HG03095 (cell line): ENCODE data around the gene SLC35E2B.
"Not testable (repeated sequence)": the region's sequence is repeated elsewhere in the genome, so short reads cannot be mapped to it uniquely, and the experiment has no call there.

Experiments
- ATAC-seq: cut with Tn5 transposase; IDR thresholded peaks from one replicate; pipeline ENCODE4 v1.9.1; 2021; ENCODE audit warnings: moderate library complexity; ENCODE audit not compliant: unreplicated experiment

The SLC35E2B gene

DNA sequence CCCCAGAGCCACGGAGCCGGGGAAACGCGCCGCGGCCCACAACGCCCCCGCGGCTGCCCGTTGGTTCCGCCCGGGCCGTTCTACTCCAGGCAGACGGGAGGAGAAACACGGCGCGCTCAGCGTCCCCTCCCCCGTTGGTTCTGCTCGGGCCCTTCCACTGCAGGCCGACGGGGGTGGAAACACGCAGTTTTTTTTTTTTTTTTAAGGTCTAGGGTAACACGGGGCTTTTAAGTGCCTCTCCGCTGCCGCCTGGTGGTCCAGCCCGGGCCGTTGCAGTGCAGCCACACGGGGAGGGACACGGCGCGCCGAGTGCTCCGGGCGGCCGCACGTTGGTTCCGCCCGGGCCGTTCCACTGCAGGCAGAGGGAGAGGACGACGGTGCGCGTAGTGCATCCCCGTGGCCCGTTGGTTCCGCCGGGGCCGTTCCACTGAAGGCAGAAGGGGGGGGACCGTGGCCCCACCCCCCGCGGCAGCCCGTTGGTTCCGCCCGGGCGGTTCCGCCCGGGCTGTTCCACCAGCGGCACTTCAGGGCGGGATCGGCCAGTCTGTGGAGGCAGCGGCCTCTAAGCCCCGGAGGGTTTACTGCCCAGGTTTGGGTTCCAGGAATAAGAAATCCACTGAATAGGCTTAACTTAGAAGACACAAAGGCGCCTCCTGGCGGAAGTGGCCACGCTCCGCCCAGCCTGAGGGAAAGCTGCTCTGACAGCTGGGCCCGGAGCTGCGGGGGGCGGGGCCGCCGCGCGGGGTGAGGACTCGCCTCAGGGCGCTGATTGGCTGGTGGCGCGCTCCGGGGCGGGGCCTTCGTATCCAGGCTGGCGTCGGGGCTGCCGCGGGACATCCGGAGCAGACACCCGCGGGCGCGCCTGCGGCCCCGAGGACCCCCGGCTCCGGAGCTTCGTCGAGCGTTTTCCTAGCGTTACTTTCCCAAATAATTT is at the start of gene SLC35E2B:
TSS of gene SLC35E2B (minus strand) at position 82 of the 934 bp plus-strand sequence. CDS start 16,096 bp downstream, outside the sequence.
- peak; percentile 69 for ATAC-seq

DNA sequence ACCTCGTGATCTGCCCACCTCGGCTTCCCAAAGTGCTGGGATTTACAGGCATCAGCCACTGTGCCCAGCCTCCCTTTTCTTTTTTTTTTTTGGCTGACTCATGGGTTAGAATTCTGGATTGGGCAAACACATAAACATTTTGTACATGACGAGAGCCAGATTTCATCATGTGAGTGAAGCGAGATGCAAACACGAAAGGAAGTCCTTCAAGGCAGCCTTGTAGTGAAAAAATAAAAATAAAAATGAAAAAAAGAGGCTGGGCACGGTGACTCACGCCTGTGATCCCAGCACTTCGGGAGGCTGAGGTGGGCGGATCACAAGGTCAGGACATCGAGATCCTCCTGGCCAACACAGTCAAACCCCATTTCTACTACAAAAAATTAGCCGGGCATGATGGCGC is 48.4 kb upstream of the SLC35E2B start:
- ATAC-seq = not testable (repeated sequence)

DNA sequence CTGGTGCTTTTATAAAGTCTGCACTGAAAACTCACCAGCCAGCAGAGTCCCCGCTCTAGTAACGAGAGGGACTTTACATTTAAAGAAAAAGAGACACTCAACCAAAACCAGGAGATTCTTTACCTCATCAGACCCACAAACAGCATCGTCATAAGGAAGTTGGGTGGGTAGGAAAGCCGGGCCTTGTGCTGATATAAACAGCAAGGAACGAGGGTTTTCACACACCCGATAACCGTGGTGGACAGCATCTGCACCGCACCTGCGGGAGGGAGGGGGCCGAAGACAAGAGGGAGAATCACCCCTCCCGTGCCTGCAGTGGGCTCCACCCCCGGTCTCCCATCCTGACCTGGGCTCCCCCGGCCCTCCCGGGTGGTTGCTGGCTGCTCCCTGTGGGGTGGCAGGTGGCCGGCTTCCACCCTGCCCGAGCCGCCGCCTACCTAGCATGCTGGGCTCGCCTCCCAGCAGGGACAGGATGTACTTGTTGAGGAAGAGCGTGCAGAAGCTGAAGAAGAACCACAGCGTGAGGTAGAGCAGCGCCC is 46.3 kb upstream of the SLC35E2B start:
- not testable (repeated sequence) for ATAC-seq

DNA sequence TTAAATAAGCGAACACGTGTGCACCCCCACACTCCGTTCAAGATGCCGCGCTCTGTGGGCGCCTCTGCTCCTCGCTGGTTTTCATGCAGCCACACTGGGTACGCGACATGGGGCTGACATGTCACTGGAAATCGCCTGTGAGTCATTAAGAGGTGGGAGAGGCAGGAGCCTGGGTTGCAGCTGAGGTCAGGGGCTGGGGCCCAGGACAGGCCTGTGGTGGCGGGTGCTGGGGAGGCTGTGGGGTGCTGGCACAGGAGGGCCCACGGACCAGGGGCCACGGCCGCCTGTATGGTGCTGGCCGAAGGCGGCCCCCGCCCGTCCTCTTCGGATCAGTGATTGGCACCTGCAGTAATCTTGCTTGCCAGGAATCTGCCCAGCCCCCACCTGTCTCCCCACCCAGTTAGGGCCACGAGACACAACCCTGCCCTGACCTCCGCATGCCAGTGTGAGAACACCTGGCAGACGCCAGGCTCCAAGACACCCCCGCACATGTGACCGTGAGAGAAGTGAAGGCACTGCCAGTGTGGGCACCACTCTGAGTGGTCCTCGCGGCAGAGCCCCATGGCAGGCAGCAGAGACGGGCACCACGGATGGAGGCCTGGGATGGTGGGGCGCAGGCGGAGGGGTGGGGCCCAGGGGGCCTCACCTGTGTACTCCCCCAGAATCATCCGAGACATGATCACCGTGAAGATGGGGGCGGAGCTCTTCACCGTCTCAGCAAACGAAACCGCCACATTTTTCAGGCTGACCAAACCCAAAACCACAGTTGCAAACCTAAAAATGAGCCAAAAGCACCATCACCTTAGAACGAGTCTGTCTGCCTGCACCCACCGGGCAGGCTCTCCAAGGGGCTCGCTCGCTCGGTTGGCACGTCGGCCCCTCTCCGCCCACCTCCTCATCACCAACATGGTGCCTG is 45.3 kb upstream of the SLC35E2B start:
- not testable (repeated sequence) for ATAC-seq

DNA sequence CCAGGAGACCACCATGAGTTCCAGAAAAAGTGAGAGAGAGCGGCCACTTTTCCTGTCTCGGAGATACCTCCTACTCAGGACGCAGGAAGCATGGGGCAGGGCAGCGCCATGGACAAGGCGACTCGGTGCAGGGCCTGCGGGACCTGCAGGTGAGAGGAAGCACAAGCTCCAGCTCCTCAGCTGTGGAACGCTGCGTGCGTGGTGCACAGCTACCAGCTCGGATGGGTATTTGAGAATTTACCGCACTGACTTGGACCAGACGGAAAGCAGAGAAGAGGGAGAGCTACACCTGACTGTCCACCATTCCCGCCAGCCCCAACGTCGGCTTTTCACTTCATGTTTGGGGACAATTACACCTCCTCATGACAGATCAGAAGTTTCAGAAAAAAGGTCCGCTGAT is 39.8 kb upstream of the SLC35E2B start:
- ATAC-seq = no peak

DNA sequence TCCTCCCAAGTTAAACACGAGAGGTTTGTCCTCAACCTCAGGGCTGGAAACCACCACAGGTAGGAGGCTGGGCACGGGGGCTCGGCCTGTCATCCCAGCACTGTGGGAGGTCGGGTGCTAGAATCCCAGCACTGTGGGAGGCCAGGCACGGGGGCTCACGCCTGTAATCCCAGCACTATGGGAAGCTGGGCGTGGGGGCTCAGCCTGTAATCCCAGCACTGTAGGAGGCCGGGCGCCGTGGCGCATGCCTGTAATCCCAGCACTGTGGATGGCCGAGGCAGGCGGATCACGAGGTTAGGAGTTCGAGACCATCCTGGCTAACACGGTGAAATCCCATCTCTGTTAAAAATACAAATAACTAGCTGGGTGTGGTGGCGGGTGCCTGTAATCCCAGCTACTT is 38.3 kb upstream of the SLC35E2B start:
- ATAC-seq = no peak

DNA sequence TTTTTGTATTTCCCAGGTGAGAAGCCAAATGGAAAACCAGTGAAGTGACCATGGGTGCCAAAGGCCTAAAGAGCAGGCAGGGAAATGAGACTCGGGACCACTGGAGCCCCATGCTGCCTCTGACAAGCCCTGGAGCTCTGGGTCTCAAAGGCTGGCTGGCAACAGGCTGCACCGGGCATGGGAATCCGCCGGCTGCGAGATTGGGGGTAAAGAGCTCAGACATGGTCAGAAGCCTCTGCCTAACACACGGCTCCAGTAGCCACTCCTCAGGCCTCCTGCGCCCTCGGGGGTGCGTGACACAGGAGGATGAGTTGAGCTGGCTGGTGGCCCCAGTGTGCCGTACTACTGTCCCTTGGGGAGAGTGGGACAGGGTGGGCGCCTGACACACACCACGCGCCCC is 37.6 kb upstream of the SLC35E2B start:
- not testable (repeated sequence) for ATAC-seq

DNA sequence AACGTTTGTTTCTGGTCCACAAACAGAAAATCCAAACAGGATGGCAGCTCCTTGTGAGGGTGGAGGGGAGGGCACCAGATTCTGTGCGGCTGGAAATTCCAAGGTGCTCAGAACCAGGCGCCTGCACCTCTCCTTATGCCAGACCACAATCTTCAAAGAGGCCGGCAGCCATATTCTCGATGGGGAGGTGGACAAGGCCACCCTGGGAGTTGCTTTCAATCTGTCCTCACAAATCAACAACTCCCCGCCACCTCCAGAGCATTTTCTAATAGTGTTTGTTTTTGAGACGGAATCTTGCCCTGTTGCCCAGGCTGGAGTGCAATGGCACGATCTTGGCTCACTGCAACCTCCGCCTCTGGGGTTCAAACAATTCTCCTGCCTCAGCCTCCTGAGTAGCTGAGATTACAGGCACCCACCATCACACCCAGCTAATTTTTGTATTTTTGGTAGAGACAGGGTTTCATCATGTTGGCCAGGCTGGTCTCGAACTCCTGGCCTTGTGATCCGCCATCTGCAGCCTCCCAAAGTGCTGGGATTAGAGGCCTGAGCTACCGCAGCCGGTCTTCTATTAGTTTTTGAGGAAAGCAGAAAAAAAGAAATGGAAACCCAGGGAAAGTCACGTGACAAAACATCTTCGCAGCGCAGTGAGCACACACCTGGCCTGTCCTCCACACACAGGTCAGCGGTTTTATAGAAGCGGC is 36.7 kb upstream of the SLC35E2B start:
- not testable (repeated sequence) for ATAC-seq

DNA sequence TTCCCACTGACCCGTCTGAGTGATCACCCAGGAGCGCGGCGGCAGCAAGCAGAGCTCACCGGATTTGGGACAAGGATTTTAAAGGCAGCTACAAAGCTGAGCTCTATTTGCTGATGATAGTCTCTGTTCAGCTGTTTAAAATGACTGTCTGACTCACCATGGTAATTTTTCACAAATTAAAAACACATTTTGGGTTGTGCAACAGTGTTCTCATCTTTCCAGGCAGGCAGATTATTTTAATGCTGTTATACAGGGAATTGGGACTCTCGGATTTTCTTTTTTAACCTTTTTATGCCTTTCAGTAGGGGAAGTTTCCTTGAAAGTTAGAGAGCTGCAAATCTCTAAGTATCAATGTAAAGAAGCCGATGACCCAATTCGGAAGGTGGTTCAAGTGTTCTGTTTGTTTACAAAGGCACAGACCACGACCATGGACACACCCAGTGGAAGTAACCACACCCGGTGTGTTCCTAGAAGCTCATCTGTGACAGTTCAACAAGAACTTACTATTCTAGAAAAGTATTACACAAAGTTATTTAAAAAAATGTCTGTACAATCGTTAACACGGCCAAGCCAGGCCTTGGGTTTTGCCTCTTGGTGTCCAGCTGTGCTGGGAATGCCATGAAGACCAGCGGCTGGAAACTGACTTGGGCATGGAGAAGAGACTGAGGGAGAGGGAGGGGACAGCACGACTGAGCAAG is 35.9 kb upstream of the SLC35E2B start:
- not testable (repeated sequence) for ATAC-seq

DNA sequence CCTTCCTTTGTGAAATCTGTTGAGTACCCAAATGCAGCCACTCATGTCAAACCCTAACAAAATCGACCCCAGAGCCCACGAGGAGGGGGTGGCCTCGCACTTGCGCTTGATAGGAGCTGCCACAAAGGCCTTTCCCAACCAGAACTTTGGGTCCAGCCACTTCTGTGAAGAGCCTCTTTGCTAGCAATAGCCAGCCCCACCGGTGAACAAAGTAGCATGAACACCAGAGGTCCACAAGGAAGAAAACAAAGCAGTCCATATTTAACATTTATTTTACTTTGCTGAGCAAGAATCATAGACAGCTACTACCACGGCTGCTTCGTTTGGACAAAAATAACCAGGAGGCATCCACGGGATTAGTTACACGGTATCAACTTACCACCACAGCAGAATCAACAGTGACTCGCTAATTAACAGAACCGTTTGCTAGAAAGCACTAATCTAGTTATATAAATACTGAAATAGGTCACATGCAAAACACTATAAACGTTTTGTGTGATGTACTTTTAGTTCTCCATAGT is 34.6 kb upstream of the SLC35E2B start:
- ATAC-seq = not testable (repeated sequence)

DNA sequence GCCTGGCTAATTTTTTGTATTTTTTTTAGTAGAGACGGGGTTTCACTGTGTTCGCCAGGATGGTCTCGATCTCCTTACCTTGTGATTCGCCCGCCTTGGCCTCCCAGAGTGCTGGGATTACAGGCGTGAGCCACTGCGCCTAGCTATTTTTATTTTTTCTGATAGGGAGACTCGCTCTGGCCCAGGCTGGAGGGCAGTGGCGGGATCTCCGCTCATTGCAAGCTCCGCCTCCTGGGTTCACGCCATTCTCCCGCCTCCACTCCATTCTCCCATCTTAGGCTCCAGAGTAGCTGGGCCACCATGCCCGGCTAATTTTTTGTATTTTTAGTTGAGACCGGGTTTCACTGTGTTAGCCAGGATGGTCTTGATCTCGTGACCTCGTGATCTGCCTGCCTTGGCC is 33.5 kb upstream of the SLC35E2B start:
- not testable (repeated sequence) for ATAC-seq

DNA sequence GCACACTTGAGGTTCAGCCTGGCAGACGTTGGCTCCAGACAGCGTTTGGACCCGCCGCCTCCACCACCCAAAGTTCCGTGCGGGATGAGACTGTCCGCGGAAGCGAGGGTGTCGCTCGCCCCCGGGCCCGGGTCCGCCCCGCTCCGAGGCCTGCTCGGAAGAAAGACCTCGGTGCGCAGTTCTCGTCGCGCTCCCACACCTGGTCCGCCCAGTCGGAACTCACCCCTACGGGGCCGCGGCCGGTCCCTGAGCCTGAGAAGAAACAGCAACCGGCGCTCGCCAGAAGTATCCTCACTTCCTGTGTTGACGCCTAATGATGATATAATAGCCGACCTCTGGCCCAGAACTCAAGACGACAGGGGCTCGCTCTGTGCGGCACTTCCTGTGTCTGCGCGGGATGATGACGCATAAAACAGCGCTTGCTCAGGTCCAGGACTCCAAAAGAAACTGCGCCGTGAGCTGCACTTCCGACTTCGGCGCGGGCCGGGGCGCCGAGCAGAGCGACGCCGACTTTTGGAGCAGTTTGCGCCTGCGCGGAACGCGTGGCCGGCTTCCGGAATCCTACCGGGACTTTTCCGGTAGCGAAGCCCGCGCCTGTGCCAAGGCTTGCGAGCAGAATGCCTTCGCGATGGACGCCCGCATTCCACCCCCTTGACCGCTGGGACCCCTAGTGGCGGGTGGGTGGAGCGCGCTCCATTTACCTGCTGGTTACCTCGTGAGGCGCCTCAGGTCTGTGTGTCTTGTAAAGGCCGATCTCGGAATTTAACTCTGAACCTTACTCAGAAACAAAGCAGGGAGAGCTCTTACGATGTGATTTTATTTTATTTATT is 31.7 kb upstream of the SLC35E2B start, which contains the start of gene CDK11A:
TSS of gene CDK11A (minus strand) at position 323 of the 830 bp plus-strand sequence. CDS start 1,539 bp downstream, outside the sequence.
- peak; percentile 92 for ATAC-seq

DNA sequence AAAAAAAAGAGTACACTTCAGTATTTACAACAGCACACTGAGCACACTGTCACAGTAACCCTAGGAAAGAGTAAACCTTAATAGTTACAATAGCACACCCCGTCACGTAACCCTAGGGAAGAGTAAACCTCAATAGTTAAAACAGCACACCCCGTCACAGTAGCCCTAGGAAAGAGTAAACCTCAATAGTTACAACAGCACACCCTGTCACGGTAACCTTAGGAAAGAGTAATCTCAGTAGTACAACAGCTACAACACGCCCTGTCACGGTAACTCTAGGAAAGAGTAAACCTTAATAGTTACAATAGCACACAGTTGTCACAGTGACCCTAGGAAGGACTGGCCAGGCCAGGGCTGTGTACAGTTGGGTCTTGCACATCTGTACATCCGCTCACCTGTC is 28.6 kb upstream of the SLC35E2B start:
- no peak for ATAC-seq

DNA sequence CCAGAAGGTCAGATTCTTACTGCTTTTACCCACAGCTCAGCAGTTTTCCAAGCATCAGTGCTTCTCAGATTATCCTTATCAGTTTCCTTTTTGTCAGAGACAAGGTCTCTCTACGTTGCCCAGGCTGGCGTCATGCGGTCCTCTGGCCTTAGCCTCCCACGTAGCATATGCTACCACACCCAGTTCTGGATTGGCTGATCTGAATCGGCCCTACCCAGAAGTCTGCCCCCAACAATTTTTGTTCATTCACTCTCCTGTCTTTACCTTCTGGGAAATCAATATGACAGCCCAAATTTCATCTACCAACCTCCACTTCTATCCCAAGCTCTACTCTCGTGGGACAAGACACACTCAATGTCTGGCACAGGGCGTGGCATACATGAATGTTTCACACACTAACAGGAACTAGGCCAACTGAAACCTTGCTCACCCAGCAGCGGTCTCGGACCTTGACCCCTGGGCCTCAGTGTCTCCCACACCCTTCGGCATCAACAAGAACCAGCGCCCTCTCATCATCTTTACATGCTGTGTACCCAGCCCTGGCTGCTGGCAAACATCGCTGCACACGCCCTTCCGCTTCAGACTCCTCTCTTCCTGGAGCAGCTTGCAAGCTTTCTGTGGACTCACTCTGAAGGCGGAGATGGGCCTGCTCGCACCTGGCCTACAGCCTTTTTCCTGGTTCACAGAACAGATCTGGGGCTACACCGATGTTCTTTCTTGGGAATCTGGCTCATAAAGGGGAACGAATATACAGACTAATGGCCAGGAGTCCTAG is 22.7 kb upstream of the SLC35E2B start:
- ATAC-seq = not testable (repeated sequence)

DNA sequence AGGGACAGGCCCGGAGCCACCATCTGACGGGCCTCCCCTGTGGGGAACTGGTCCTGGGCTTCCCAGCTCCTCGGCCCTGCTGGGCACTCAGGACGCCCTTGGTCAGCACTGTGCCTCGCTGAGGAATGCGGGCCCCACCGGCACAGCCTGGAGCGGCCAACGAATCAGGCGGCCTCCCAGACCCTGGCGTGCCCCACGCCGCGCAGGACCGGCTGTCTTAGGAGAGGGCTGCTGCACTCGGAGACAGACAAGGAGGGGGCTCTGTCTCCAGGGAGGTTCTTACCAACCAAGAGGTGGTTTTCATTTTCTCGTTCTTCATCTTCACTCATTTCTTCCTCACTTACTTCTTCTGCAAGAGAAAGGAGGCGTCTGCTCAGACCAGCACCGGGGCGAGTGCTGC is 15.3 kb upstream of the SLC35E2B start:
- not testable (repeated sequence) for ATAC-seq

DNA sequence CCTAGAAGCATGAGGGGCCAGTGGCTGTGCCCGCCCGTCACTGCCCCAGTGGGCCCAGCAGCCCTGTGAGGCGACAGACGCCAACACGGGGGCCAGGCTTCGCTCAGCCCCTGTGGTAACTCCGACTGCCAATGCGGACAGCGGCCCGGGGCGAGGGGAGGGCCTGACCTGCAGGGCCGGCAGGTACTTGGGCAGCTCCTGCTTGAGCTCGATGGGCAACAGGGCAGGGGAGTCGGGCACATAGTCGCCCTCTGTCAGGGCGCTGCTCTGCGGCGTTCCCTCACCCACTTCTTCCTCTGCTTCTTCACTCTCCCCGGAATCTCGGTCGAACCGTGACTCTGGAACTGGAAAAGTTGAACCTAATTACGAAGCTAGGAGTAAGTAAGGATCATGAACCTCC is 14.6 kb upstream of the SLC35E2B start:
- ATAC-seq = not testable (repeated sequence)

DNA sequence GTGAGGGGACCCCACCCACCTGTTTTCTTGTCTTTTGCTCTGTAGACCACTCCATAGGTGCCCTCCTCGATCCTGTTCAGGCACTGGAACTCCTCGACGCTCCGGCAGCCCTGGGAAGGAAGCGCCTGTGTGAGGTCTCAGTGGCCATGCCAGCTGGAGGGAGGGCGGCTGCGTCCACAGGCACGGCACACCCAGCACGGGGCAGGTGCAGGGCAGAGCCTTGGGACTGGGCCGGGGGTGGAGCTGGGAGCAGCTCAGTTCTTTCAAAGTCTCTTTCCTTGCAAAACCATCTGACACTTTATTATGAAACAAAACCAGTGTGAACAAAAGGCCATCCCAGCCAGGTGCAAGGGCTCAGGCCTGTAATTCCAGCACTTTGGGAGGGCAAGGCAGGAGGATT is 13.0 kb upstream of the SLC35E2B start:
- ATAC-seq = not testable (repeated sequence)
